NCI-H146 treated with DMSO at 0.1 percent for 48 hours (cell line): Measurements from ENCODE around the gene MPV17.
"Not testable (repeated sequence)": the region's sequence is repeated elsewhere in the genome, so short reads cannot be mapped to it uniquely, and the experiment has no call there.

Experiments used
- DNase-seq: peaks from one replicate; lab custom pipeline; 2025; ENCODE audit not compliant: unreplicated experiment; lab: John Stamatoyannopoulos, UW

Gene MPV17

GRCh38 chr2:27322766-27323595 is at the start of gene MPV17:
TSS of gene MPV17 (minus strand) at chr2:27323097. CDS start at chr2:27322517, 580 bp downstream.
- DNase-seq = peak; percentile 74

GRCh38 chr2:27370816-27371620 is 48.1 kb upstream of the MPV17 start:
- DNase-seq = no peak

GRCh38 chr2:27370026-27370815 is 47.3 kb upstream of the MPV17 start, which contains the start of the genes EIF2B4 and SNX17:
TSS of gene EIF2B4 (minus strand) at chr2:27370338. CDS start at chr2:27370314, 24 bp downstream.
TSS of gene SNX17 (plus strand) at chr2:27370616. CDS start at chr2:27370744, 128 bp downstream.
- DNase-seq = peak; percentile 97

GRCh38 chr2:27369471-27370025 is 46.7 kb upstream of the MPV17 start:
- DNase-seq = peak; percentile 19

- no peak for DNase-seq
Observed at GRCh38 chr2:27363933-27364332, 41.0 kb upstream of the MPV17 start.

- no peak for DNase-seq
Observed at GRCh38 chr2:27362678-27363420, 40.0 kb upstream of the MPV17 start.

- peak; percentile 92 for DNase-seq
Observed at GRCh38 chr2:27356382-27357181, 33.7 kb upstream of the MPV17 start, which contains the start of gene GTF3C2. TSS of gene GTF3C2 (minus strand) at chr2:27356764. CDS start at chr2:27343554, 13,210 bp downstream.

- peak; percentile 36 for DNase-seq
Observed at GRCh38 chr2:27356056-27356381, 33.1 kb upstream of the MPV17 start.

GRCh38 chr2:27354597-27354927 is 31.7 kb upstream of the MPV17 start:
- DNase-seq = no peak

- DNase-seq = no peak
Observed at GRCh38 chr2:27353762-27354596, 31.1 kb upstream of the MPV17 start.

- not testable (repeated sequence) for DNase-seq
Observed at GRCh38 chr2:27353386-27353761, 30.5 kb upstream of the MPV17 start.

GRCh38 chr2:27351802-27352598 is 29.1 kb upstream of the MPV17 start:
- no peak for DNase-seq

- no peak for DNase-seq
Observed at GRCh38 chr2:27350106-27350693, 27.3 kb upstream of the MPV17 start.

- DNase-seq = no peak
Observed at GRCh38 chr2:27347641-27348040, 24.7 kb upstream of the MPV17 start.

- DNase-seq = no peak
Observed at GRCh38 chr2:27336173-27336572, 13.3 kb upstream of the MPV17 start.

GRCh38 chr2:27335311-27335710 is 12.4 kb upstream of the MPV17 start:
- DNase-seq = no peak

- DNase-seq = no peak
Observed at GRCh38 chr2:27324720-27325119, 1.8 kb upstream of the MPV17 start.
